Suprapubic skin (tissue), 4 donors: ENCODE results near the gene ADM.

Source experiments
- CTCF ChIP-seq, 2 donors: fragments of 200-600 bp in 1 of 2; fragments of 450-650 bp in 1 of 2; sonication (generic) in 1 of 2; IDR thresholded peaks; one replicate each; pipeline ENCODE4 v1.5.1; 2016 to 2019; ENCODE audit warnings: antibody characterized with exemption in 2 of 2, mild to moderate bottlenecking in 1 of 2, moderate library complexity in 1 of 2
- POLR2A ChIP-seq, 2 donors: fragments of 450-650 bp; IDR thresholded peaks; one replicate each; pipeline ENCODE4 v1.6.1; 2017; ENCODE audit warnings: antibody characterized with exemption in 2 of 2, mild to moderate bottlenecking in 2 of 2, moderate library complexity in 2 of 2
- POLR2AphosphoS5 ChIP-seq, 3 donors: sonication (generic); formaldehyde crosslinking; IDR thresholded peaks; one replicate each; pipeline ENCODE4 v1.6.1; 2017; ENCODE audit warnings: antibody characterized with exemption in 3 of 3

DNA sequence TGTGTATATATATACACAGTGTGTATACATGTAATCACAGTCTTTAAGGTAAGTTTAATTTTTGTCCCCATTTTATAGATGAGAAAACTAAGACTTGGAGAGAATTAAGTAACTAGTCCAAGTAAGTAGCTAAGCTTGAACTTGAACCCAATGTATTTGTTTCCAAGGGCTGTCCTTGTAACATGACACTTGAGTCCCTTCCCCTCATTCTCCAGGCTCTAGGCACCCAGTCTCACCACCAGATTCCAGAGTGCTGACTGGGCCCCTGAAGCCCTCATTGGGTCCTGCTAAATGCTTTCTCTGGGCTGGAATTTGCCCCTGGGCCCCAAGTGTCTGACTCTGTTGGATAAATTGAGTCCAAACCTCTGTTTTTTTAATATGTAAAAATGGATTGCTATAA lies 45.5 kb downstream of the ADM start:
- no peak for TF ChIP-seq CTCF (IDR thresholded peaks at IDR 0.05)
- TF ChIP-seq POLR2A (IDR thresholded peaks at IDR 0.05), result no peak
- TF ChIP-seq POLR2AphosphoS5 (IDR thresholded peaks at IDR 0.05), result no peak
